ENCODE data around the gene ZKSCAN1.

ZKSCAN1 gene

GRCh38 chr7:100033526-100033925 is 18.1 kb downstream of the ZKSCAN1 start:
- DNase-seq (ENCODE audit: insufficient read length, low spot score), result no peak
- FAIRE-seq, result no peak

- FAIRE-seq (no peak), DNase-seq (ENCODE audit: insufficient read length, low spot score) (no peak)
Observed at GRCh38 chr7:100034871-100035510, 19.6 kb downstream of the ZKSCAN1 start.

- no peak for FAIRE-seq
- DNase-seq (ENCODE audit: insufficient read length, low spot score), result no peak
Observed at GRCh38 chr7:100035876-100036275, 20.5 kb downstream of the ZKSCAN1 start.

- DNase-seq (ENCODE audit: insufficient read length, low spot score), result no peak
- FAIRE-seq, result no peak
Observed at GRCh38 chr7:100038326-100038725, 22.9 kb downstream of the ZKSCAN1 start.

GRCh38 chr7:100040575-100040974 is 25.2 kb downstream of the ZKSCAN1 start:
- DNase-seq (ENCODE audit: insufficient read length, low spot score) (no peak), FAIRE-seq (no peak)

GRCh38 chr7:100044718-100045117 is 29.3 kb downstream of the ZKSCAN1 start:
- FAIRE-seq (no peak), DNase-seq (ENCODE audit: insufficient read length, low spot score) (no peak)

GRCh38 chr7:100048680-100049079 is 33.3 kb downstream of the ZKSCAN1 start:
- no peak for DNase-seq (ENCODE audit: insufficient read length, low spot score)
- no peak for FAIRE-seq

- no peak for FAIRE-seq
- DNase-seq (ENCODE audit: insufficient read length, low spot score), result peak; percentile 80
Observed at GRCh38 chr7:100049441-100050291, 34.3 kb downstream of the ZKSCAN1 start, which contains the start of gene ZSCAN21. ZSCAN21 (plus strand) TSS chr7:100049774; CDS start chr7:100057007, 7,233 bp downstream.

- DNase-seq (ENCODE audit: insufficient read length, low spot score), result no peak
- FAIRE-seq, result no peak
Observed at GRCh38 chr7:100051611-100052010, 36.2 kb downstream of the ZKSCAN1 start.

GRCh38 chr7:100053215-100053614 is 37.8 kb downstream of the ZKSCAN1 start:
- peak; percentile 33 for DNase-seq (ENCODE audit: insufficient read length, low spot score)
- no peak for FAIRE-seq

- FAIRE-seq, result no peak
- DNase-seq (ENCODE audit: insufficient read length, low spot score), result no peak
Observed at GRCh38 chr7:100057006-100057405, 41.6 kb downstream of the ZKSCAN1 start.

GRCh38 chr7:100059251-100059739 is 43.9 kb downstream of the ZKSCAN1 start:
- no peak for DNase-seq (ENCODE audit: insufficient read length, low spot score)
- no peak for FAIRE-seq

- FAIRE-seq, result no peak
- DNase-seq (ENCODE audit: insufficient read length, low spot score), result no peak
Observed at GRCh38 chr7:100061518-100062193, 46.3 kb downstream of the ZKSCAN1 start.

GRCh38 chr7:100063376-100063775 is 48.0 kb downstream of the ZKSCAN1 start:
- DNase-seq (ENCODE audit: insufficient read length, low spot score) (no peak), FAIRE-seq (no peak)

GRCh38 chr7:100064162-100064561 is 48.8 kb downstream of the ZKSCAN1 start:
- FAIRE-seq, result no peak

GRCh38 chr7:100065452-100066186 is 50.2 kb downstream of the ZKSCAN1 start:
- FAIRE-seq, result no peak
- DNase-seq (ENCODE audit: insufficient read length, low spot score), result no peak

More at GRCh38 chr7:100064162-100064561, 48.8 kb downstream of the ZKSCAN1 start:
- DNase-seq (ENCODE audit: insufficient read length, low spot score), result no peak

GRCh38 chr7:100066953-100067352 is 51.6 kb downstream of the ZKSCAN1 start:
- no peak for DNase-seq (ENCODE audit: insufficient read length, low spot score)
- no peak for FAIRE-seq

- FAIRE-seq (no peak), DNase-seq (ENCODE audit: insufficient read length, low spot score) (no peak)
Observed at GRCh38 chr7:100069991-100070390, 54.6 kb downstream of the ZKSCAN1 start.

- no peak for DNase-seq (ENCODE audit: insufficient read length, low spot score)
- FAIRE-seq, result no peak
Observed at GRCh38 chr7:100071018-100071723, 55.8 kb downstream of the ZKSCAN1 start.

GRCh38 chr7:100072462-100072861 is 57.1 kb downstream of the ZKSCAN1 start:
- FAIRE-seq, result no peak
- DNase-seq (ENCODE audit: insufficient read length, low spot score), result no peak
